Uterus (tissue), 2 donors: ENCODE measurements around the gene VGF.

Experiments
- CTCF ChIP-seq, 4 experiments: fragments of 200-600 bp in 2 of 4; fragments of 450-650 bp in 2 of 4; sonication (generic) in 2 of 4; IDR thresholded peaks; one replicate each; pipeline ENCODE4 v1.5.1; 2016 to 2019; ENCODE audit warnings: antibody characterized with exemption in 4 of 4, mild to moderate bottlenecking in 2 of 4, moderate library complexity in 1 of 4
- POLR2A ChIP-seq, 2 donors: fragments of 450-650 bp; IDR thresholded peaks; one replicate each; pipeline ENCODE4 v1.6.1; 2016; ENCODE audit warnings: antibody characterized with exemption in 2 of 2, mild to moderate bottlenecking in 1 of 2, moderate library complexity in 1 of 2

- TF ChIP-seq CTCF (IDR thresholded peaks at IDR 0.05) (no peak), POLR2A (IDR thresholded peaks at IDR 0.05) (no peak)
Measured at GRCh38 chr7:101134399-101134980, 30.9 kb downstream of the VGF start.
